GM21515 (cell line): ENCODE data around the gene CHST14.
"Not testable (repeated sequence)": the region's sequence is repeated elsewhere in the genome, so short reads cannot be mapped to it uniquely, and the experiment has no call there.

Experiments
- ATAC-seq: cut with Tn5 transposase; IDR thresholded peaks from one replicate; pipeline ENCODE4 v1.9.1; 2021; ENCODE audit not compliant: unreplicated experiment

The CHST14 gene

DNA sequence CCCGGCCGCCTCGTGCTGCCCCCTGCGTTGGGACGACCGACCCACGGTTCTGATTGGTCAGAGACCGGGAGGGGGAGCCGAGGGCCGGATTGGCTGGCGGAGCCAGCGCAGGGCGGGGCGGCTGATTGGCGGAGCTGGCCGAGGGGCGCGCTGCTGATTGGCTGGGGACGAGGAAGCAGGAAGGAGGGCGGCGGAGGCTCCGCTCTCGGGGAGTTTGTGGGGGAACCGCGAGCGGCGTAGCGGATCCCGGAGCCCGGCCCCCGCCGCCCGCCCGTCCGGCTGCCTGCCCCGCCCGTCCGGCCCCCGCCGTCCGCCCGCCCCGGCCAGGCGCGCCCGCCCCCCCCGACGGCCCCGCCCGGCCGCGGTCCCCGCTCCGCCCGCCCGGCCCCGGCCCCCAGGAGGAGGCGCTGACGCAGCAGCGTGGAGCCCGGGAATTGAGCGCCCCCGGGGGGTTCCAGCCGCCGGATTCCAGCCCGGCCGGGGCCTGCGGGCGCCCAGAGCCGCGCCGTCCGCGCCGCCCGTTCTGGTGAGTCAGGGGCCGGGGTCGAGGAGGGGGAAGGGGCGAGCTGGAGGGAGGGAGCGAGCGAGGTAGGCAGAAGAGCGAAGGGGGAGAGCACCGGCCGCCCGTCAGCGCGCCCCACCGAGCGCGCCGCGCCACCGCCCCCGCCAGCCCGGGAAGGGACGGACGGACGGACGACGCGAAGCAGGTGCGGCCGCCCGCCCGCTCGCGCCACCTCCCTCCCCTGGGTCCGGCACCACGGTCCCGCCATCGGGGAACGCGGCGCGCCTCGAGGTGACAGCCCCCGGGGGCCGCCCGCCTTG is 29.8 kb upstream of the CHST14 start, which contains the start of gene BAHD1:
BAHD1 (plus strand) TSS at position 211 of the 822 bp plus-strand sequence. CDS start 17,512 bp downstream, outside the sequence.
- peak; percentile 89 for ATAC-seq

DNA sequence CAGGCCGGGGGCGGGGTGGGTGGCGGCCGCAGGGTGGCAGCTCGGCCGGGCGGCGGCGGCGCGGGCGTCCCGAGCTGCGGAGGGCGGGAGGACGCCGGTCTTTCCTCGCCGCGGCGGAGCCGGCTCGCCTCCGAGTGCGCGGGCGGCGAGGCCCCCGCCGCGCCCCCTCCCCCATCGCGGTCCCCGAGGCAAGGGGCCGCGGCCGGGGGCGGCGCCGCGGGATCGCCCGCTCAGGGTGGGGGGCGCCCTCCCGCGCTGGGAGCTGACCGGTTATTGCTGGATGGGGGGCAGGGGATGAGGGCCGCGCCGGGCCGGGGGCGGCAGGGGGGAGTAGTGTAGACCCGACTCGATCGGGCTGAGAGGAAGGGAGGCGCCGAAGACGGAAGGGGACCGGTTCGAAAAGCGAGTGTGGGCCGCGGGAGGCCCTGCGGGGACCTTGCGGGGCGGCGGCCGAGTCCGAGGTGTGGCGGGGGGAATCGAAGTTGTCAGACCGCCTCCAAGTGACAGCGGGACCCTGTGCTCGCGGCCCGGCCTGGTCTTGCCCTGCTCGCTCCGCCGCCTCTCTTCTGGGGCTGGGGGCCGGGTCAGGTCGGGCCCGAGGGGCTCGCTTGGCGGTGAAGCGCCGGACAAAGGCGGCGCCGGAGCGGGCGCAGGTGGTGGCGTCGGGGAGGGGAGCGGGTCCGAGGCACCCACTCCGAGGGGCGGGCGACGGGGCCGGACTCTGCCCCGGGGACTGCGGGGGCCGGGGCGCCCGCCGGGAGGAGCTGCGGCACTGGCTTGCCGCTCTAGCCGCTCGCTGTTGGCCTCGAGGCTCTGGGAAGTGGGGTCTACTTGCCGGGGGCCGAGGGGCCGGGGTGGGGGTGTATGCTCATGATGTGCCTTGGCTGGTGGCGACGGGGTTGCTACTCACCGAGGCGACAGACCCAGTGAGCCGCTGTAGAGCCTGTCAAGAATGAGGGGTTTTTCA is 28.9 kb upstream of the CHST14 start:
- ATAC-seq: no peak

DNA sequence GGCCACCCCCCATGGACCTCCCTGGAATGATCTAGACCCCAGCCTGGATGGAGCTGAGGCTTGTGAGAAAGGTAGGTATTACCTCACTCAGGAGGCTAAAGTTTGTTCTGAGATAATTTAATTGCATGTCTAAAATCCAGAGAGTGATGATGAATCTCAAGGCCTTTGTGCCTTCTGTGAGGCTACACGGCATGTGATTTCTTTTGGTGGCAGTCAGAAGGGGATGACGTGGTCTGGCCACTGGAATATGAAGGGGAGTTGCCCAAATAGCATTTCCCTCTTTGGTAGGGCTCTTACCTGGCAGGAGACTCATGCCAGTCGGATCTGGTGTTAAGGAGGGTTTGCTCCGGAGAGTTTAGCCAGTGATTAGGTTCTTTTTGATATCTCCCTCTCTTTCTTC is 27.5 kb upstream of the CHST14 start:
- no peak for ATAC-seq

DNA sequence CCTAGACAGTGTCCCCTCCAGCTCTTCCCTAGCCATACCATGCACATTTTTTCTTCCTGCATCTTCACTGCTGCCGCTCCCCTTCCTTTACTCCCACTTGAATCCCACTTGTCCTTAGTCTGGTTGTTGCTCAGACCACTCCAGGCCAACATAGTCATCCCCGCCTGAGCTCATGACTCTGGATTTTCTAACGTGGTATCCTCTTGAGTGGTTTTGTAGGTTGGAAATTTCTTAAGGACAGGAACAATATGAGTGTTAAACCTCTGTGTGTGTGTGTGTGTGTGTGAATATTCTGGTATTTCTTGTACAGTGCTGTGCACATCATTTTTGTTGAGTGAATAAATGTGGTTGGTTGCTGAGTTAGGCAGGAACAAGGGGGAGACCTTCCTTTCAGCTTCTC is 26.9 kb upstream of the CHST14 start:
- ATAC-seq: no peak

DNA sequence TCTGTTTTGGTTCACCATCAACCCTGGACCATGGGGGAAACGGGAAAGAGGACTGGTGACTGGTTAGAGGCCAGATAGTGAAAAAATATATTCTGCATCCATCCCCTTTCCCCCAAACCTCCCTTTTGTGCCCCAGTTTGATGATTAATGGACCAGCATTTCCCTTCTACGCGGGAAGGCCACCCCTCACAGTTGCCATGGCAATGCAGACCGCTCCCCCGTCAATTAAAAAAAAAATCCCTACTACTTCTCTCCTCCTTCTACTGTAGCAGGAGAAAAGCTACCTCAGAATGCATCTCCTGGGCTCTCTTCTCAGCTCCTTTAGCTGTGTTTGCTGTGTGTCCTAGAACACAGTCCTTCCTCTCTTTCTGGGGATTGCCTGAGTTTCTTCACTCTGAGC is 26.0 kb upstream of the CHST14 start:
- no peak for ATAC-seq

DNA sequence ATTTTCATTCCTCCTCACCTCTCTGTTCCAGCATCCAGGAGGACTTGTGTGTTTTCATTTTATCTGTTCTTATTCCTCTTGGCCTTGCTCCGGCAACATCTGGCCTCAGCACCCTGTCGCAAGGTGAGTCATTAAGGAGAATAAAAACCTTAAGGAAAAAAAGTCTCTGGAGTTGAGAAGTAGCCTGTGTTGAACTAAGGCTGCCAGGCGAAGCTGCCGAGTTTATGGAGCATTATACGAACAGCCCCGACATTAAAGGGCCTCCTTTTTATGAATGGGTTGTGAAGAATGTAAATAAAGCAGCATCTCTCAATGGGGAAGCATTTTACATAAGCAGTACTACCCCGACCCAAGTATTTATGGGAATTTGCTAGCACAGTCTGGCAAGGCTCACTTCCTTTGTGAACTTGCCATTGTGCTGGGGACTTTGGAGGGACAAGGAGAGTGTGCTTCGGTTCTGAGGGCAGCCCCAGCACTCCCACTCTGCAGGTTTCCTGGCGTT is 25.3 kb upstream of the CHST14 start:
- no peak for ATAC-seq

DNA sequence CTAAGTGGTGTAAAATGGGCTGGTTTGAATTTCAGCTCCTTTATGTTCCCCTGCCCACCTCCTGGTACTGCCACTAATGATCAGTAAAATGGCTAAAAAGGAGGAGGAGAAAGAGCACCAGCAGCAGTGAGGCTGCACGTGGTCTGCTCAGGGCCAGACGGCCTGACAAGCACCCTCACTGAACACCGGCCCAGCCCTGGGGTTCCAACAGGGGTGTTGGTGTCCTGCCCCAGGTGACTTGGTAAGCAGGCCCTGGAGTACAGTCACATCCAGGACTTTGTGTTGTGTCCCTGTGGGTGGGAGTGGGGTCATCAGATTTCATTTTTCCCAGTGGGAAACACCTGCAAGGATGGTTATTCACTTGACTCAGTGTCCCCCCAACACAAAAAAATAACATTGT is 24.6 kb upstream of the CHST14 start:
- ATAC-seq: no peak

DNA sequence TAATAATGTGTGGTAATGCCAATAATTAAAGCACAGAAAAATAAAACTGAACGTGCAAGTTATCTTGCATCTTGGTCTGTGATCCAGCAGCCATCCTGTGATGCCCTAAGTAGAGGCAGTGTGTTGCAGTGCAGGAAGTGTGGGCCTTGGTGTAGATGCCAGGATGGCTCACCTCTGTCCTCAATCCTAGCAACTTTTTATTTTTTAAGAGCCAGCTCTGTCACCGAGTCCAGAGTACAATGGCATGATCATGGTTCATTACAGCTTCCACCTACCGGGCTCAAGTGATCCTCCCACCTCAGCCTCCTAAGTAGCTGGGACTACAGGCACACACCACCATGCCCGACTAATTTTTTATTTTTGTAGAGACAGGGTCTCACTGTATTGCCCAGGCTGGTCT is 22.4 kb upstream of the CHST14 start:
- no peak for ATAC-seq

DNA sequence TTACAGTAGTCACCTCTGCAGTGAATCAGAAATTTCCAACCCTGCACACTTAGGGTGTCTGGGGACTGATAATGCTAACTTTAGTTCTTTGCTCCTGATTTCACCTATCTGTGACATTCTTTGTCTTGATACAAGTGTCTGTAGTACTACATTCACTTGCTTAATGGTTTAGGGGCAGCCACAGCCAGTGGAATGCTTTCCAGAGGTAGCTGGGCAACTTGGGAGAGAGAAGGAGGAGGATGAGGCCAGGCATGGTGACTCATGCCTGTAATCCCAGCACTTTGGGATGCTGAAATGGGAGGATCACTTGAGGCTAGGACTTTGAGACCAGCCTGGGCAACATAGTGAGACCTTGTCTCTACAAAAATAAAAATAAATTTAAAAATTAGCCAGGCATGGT is 21.5 kb upstream of the CHST14 start:
- ATAC-seq: no peak

DNA sequence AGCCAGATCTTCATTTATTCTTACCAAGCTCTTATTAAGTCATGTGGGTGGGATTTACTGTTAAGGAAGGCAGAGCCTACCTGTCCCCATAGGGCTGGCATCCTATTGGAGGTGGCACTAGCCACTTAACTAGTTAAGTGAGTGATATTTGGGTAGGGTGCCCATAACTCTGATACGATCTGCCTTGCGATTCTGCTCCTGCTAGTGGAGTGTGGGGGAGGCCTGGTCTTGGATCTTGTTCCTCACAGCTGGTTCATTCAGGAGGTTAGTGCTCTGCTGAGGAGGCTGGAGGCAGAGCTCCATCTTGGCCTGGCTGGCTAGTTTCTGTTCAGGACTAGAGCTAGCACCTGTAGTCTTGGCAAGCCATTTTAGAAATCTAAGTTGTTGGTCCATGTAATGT is 20.7 kb upstream of the CHST14 start:
- ATAC-seq: no peak

DNA sequence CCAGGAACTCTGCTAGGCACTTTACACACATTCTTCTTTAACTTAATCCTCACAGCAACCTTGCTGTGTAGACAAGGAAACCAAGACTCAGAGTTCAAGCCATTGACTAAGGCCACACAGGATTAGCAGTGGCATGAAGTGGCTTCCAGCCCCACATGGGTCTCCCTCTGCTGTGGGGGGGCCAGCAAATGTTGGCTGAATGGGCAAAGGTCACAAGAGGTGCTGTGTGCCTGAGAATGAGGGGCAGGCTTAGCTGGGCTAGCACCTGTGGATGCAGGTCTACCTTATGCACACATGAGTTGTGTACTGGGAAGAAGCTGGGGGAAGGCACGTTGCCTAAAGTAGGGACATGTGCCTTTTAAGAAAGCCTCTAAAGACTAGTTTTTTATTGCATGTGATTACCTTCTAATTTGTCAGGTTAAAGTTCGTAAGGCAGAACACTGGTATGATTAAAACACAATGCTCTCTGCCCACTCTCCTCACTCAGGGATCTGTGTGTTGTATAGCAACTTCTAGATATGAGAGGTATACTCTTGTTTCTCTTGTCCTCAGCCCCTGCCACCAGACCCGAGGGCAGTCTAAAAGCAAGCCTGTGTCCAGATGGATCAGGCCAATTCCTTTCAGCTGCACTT is 19.1 kb upstream of the CHST14 start:
- no peak for ATAC-seq

DNA sequence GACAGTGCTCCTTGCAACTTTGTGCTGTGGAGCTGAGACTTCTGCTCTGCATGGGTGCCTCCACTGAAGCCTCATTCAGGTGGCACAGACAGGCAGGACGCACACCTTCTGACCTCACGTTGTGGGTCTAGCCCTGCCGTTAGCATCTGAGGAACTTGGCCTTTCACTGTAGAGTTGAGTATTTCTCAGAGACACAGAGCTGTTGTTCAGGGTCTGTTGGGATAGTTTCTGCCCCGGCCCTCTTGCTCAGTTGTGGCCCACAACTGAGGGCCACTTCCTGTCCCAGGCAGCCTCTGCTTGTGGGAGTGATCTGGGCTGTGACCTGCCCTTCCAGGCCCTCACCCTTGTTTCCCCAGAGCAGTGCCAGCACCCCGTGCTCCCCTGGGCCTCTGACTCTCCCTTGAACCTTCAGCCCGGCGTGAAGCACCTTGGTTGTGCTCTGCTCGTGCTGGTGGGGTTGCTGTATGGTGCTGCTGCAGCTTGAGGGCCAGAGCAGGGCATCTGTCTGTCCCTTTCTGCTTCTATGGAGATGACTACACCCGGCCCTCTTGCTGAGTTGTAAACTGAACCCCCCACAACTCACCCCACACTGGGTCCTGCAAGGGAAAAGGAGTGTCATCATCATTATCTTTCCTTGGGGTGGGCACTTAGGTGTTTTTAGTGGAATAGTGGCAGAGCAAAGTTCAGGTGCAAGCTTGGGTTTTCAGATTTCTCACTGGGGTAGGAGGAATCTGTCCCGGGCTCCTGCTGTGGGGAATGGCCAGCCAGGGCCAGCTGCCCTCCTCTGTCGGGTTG is 18.3 kb upstream of the CHST14 start:
- no peak for ATAC-seq

DNA sequence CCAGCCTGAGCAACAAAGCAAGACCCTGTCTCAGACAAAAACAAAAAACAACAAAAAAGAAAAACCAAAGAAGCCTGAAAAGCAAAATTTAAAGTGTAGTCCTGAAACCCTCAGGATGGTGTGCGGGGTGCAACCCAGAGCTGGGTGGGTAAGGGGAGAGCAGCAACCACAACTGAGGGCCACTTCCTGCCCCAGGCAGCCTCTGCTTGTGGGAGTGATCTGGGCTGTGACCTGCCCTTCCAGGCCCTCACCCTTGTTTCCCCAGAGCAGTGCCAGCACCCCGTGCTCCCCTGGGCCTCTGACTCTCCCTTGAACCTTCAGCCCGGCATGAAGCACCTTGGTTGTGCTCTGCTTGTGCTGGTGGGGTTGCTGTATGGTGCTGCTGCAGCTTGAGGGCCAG is 16.8 kb upstream of the CHST14 start:
- ATAC-seq: not testable (repeated sequence)

DNA sequence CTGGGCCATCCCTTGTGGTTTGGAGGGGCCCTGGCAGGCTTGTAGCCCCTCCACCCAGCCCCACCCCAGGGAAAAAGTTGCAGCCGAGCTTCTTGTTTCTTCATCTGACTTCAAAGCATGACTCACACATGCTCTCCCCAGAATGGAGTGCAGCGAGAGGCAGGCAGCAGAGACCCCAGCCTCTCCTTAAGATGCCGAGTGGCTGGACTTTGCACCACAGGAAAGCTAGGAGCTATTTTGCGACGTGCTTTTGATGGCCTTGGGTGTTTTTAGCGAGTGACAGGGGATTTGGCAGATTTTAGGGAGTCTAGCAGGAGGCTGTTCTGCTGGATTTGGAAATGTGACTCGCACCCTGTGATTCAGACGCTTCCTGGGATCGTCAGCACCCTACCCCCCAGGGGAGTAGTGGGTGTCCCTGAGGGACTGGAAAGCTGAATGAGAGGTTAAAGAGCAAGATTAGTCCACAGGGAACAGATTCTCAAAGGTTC is 15.8 kb upstream of the CHST14 start:
- no peak for ATAC-seq

DNA sequence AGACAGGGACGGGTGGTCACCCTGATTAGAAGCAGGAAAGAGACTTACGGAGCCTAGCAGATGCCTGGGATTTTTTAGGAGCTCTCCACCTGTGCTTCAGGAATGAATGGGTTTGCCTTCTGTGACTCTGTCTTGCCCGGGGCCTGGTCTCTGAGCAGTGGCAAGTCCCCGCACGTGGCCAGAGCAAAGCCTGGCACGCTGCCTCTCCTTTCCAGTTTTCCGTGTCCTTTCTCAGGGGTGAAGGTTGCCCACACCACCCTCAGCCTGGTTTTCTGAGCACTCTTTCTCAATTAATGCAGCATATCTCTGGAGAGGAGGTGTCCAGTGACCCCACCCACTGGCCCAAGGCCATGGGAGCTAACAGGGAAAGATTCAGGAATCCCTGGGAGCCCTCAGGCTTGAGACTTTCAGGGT is 14.5 kb upstream of the CHST14 start:
- ATAC-seq: no peak

DNA sequence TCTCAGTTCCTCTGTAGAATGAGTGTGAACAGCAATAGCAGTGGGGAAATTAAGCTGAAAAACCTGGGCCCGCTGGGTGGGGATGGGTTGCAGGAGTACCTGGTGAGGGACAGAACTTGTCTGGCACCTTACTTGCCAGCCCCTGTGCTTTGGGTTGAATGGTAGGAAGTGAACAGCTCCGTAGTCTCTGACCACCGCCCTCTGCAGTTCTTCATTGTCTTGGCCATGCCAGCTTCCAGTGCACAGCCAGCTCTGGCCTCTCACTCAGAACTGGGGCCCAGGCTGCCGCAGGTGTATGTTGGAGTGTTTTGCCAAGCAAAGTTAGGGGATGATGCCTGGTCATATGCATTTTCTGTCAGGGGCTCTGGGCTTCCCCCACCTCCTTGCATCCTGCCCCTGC is 14.0 kb upstream of the CHST14 start:
- ATAC-seq: no peak

DNA sequence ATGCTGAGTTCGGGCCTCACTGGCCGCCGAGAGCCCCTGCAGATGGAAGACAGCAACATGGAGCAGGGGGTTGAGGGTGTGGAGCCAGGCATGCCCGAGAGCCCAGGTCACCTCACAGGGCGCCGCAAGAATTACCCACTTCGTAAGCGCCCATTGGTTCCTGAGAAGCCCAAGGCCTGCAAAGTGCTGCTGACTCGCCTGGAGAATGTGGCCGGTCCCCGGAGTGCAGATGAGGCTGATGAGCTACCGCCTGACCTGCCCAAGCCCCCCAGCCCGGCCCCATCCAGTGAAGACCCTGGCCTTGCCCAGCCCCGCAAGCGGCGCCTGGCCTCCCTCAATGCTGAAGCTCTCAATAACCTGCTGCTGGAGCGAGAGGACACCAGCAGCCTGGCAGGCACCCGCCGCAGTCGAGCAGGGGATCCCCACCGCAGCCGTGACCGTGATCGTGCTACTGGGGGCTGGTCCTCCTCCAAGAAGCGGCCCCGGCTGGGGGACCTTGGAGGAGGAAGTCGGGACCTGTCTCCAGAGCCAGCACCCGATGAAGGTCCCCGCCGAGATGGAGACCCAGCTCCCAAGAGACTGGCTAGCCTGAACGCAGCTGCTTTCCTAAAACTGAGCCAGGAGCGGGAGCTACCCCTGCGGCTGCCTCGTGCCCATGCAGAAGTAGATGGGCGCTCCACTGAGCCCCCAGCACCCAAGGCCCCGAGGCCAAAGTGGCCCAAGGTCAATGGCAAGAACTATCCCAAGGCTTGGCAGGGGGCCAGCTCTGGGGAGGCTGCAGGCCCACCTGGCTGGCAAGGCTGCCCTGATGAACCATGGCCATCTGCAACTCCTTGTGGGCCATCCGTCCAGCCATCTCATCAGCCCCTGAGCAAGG is 12.1 kb upstream of the CHST14 start:
- no peak for ATAC-seq

DNA sequence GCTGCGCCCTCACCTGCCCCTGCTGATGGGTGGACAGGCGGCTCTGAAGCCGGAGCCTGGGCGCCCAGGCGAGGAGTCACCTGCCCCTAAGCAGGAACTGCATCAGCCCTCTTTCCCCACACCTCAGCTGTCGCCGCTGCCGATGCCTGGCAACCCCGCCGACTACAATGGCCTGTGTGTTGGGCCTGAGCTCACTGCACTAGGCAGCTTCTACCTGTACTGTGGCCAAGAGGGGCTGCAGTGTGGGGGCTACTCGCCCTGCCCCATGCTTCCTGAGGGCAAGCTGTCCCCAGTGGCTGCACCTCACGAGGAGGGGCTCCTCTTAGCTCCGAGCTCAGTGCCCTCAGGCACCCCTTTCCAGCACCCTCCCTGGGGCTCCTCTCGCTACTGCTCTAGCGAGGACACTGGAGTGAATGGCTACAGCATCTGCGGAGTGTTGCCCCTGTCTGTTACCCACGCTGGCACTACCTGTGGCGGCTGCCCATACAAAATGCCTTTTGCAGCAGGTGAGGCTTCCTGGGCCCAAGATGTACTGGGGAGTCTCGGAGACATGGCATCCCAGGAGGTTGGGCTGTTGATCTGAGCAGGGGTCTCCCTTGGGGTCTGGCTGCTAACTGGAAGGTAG is 11.3 kb upstream of the CHST14 start:
- no peak for ATAC-seq

DNA sequence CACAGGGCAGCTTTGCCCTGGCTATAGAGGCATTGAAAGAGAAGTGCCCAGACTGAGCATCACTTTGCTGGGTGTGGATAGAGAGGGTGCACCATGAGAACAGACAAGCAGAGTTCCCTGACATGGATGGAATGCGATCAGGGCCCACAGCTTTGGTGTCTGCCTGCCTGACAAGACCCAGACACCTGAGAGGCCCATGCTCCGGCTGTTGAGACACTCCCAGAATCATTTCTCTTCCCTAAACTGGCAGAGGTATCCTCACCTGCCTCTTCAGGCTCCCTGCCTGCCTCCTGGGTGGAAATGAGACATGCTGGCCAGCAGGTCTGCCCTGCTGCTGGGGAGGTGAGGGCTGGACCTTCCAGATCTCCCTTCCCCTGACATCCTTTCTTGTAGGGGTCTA is 10.4 kb upstream of the CHST14 start:
- ATAC-seq: no peak
